ENCODE results near the gene RMND5A.
"Not testable (repeated sequence)": the region's sequence is repeated elsewhere in the genome, so short reads cannot be mapped to it uniquely, and the experiment has no call there.

Gene RMND5A

GRCh38 chr2:86714579-86715173, 5.4 kb upstream of the RMND5A start:
- not testable (repeated sequence) for DNase-seq

DNA sequence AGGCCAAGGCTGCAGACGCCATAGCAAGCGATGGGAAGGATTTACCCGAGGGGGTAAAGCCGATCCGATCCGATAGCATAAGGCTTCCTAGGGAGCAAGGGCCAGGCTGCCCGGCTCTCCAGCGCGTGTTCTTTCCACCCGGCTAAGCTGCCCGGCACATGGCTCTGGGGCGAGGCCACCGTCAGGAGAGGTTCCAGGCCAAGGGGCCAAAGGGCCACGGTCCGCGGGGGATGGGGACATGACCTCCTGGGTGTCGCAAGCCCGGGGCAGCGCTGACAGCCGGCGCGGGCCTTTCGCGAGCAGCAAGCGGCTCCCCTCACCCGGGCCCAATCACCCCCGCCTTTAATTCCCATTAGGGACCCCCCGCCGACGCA, 841 bp upstream of the RMND5A start:
- not testable (repeated sequence) for DNase-seq

GRCh38 chr2:86720540-86721320, 639 bp downstream of the RMND5A start:
- DNase-seq, result not testable (repeated sequence)

GRCh38 chr2:86725706-86726105, 5.6 kb downstream of the RMND5A start:
- not testable (repeated sequence) for DNase-seq

- DNase-seq, result not testable (repeated sequence)
These were observed 12.0 kb downstream of the RMND5A start for GRCh38 chr2:86732040-86732525.

GRCh38 chr2:86732837-86733236, 12.7 kb downstream of the RMND5A start:
- DNase-seq, result not testable (repeated sequence)

DNA sequence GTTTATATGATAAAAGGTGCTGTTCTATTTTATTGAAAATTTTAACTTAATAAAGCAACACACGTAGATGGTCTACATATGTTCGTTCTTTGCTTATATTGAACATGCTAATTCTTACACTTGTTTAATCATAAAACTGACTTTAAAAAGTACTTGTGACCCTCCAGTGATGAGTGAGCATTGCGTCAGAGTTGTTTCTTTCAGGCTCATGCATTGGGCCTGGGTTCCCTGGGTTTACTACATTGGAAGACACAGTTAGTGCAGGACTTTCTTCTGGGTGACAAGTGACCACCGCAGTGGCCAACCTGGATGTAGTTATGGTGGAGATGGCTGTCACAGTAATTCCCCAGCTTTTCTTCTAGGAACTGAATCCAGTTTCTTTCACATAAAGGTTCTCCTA, 13.4 kb downstream of the RMND5A start:
- not testable (repeated sequence) for DNase-seq

- DNase-seq, result not testable (repeated sequence)
These were observed 14.8 kb downstream of the RMND5A start for GRCh38 chr2:86734896-86735295.

DNA sequence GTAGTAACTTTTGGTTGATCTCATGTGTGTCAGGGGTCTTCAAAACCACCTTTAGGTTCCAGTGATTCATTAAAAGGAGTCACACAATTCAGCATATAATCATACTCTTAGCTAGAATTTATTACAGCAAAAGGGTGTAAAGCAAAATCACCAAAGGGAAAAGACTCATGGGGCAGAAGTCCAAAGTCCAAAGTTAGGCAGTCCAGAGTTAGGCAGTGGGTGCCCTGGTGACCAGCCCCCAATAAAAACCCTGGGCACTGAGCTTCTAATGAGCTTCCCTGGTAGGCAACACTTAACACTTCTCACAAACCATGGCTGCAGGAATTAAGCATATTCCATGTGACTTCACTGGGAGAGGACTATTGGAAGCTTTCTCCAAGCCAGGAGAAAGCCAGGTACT, 19.4 kb downstream of the RMND5A start:
- not testable (repeated sequence) for DNase-seq

GRCh38 chr2:86739889-86740288, 19.8 kb downstream of the RMND5A start:
- not testable (repeated sequence) for DNase-seq

DNA sequence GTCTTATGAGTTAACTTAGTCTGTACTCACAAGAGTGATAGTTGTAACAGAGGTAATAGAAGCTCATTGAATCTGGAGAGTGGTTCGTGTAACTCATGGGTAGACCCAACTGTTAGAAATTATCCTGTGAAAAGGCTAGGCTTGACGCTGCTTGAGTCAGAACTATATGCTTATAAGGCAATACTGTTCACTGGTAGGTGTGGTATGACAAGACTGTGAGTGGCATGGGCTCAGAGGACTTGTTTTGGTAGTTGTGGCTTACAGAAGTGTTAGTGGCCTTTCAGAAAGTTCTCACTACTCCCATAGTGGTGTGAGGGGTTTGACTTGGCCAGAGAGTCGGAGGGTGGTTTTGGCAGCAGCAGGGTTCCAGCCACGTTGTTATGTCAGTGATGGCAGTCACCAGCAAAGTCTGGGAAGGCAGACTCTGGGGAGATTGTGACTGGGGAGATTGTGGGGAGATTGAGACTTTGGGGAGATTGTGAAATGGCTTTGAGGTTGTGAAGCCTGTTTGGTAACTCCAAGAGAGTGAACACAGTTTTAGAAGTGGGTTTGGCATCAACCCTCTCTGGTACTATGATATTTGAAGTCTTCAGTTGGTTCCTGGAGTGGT, 21.9 kb downstream of the RMND5A start:
- not testable (repeated sequence) for DNase-seq

DNA sequence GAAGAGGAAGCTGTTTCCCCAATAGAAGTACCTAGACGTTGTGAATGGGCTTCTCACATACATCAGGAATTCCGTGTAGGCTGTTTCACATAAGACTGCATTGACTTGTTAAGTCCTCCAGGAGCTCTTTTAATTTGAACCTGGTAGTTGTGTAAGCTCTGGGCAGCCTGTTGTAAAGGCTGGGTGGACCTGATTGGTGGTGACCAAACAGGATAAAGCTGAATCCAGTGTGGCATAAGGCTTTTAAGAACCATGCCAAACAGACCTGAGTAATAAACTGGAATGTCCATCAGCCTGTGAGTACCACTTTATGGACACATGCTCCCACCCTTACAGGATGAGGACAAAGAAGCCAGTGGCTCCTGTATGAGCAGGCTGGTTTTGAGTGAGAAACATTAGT, 24.1 kb downstream of the RMND5A start:
- no peak for DNase-seq

GRCh38 chr2:86746939-86747338, 26.8 kb downstream of the RMND5A start:
- DNase-seq, result no peak

- DNase-seq, result no peak
These were observed 27.9 kb downstream of the RMND5A start for GRCh38 chr2:86747711-86748639.

- no peak for DNase-seq
These were observed 30.2 kb downstream of the RMND5A start for GRCh38 chr2:86750240-86750839.

GRCh38 chr2:86751778-86752177, 31.7 kb downstream of the RMND5A start:
- DNase-seq, result no peak

DNA sequence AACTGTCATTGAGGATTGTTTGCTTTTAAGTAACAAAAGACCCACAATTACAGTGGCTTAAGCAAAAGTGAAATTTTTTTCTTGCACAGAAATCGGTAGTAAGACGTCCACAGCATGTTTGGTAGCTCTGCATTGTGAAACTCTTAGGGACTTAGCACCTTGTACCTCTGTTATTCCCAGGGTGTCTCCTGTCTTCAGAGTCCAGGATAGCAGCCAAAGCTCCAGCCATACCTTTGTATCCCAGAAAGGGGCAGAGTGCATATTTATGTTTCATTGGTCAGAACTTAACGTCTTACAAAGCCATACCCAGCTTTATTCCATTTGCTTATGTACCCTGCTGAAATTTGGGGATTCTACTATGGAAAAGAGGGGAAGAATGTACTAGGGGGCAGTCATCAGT, 32.8 kb downstream of the RMND5A start:
- DNase-seq, result no peak

DNA sequence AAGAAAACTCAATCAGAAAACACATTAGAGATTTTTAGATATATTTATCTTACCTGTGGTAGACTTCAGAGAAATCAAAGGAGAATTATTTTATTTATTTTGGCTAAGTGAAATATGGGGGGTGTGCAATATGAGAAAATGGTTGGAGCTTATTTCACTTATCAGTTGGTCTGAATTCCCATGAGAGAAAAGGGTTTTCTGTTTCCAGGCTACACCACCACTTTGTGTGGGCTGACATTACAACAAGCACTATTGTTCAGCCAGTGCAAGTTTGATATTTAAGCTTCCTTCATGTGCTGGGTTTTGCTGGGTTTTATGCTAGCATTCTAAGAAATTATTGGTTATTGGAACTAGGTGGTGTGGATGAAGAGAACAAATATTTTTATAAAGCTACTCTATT, 33.5 kb downstream of the RMND5A start:
- DNase-seq, result no peak

- no peak for DNase-seq
These were observed 38.3 kb downstream of the RMND5A start for GRCh38 chr2:86758405-86758804.

DNA sequence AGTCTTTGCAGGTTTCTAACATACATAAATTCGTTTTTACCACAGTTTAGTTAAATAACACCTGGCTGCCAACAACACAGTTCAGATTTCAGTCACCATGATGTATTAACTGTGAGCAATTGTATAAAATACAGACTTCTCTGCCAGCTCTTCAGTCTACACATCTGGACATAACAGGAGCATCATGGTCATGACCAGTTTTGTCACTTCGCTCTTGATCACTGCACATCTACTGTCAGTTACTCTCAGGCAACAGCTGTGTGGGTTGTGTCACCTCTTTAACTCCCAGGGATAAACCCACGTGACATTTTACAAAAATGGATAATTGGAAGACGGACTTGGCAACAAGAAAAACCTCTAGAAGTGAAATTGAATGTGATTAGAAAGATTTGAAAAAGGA, 40.3 kb downstream of the RMND5A start:
- no peak for DNase-seq

DNA sequence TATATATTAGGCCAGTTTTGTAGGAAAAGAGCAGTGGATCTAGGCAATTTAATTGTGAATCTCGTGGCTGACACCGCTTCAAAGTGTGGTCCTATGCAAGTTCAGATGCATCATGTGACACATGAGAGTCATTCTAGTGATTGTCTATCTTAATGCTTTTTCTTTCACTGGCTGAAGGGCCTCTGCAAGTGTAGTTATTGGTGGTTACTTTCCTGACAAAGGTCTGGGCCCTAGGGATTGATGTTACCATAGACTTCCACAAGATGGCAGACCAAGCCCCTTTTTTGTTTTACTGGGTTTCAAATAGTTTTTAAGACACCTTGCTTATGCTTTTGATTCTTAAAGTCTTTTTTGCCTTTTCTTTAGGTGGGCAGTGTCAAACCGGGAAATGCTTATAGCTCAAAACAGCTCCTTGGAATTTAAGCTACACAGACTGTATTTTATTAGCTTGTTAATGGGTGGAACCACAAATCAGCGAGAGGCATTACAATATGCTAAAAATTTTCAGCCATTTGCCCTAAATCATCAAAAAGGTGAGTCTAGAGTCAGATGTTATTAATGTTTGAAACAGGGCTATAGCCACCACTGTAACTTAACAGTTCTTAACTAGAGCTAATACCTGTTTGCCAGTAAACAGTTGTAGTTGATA, 44.7 kb downstream of the RMND5A start:
- no peak for DNase-seq

DNA sequence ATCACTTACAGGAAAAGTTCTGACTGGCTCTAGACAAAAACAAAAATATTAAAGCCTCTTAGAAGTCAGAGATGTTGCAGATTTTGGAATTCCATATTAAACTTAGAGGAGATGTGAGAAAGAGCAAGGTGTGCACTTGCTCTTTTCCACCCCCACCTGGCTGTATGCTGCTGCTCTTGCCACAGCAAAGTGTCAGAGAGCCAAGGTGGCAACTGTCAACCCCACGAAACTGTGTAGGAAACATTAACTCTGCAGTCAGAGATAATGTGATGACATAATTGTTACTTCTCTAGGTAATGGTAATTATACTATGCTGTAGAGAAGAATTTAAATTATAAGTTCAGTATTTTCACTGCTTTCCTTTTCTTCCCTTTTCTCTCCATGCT, 45.2 kb downstream of the RMND5A start:
- no peak for DNase-seq

Measured in cortex of kidney (tissue), 1 donor.